Endometrial microvascular endothelial cells (primary cell): Measurements from ENCODE around the gene C3orf62. TPM values are rescaled to one million over a fixed set of nuclear protein-coding genes. Genes with fewer than 3 reads are reported as not detected.

Experiments used
- in situ Hi-C: cut with HindIII; loops from 2 replicates; pipeline ENCODE4 v1.10.0; 2017; ENCODE audit warnings: low sequenced_read_pairs, low pct_unique_long_range_greater_than_20kb; ENCODE audit errors: inconsistent ontology term
- total RNA-seq: library from RNA; depleted of rRNA; stranded (reverse); fragments of >200 nt; gene quantifications from one replicate; pipeline ENCODE4 v1.2.3, GENCODE V29; 2015; ENCODE audit errors: inconsistent ontology term

The C3orf62 gene
- 0.74 TPM for total RNA-seq

DNA sequence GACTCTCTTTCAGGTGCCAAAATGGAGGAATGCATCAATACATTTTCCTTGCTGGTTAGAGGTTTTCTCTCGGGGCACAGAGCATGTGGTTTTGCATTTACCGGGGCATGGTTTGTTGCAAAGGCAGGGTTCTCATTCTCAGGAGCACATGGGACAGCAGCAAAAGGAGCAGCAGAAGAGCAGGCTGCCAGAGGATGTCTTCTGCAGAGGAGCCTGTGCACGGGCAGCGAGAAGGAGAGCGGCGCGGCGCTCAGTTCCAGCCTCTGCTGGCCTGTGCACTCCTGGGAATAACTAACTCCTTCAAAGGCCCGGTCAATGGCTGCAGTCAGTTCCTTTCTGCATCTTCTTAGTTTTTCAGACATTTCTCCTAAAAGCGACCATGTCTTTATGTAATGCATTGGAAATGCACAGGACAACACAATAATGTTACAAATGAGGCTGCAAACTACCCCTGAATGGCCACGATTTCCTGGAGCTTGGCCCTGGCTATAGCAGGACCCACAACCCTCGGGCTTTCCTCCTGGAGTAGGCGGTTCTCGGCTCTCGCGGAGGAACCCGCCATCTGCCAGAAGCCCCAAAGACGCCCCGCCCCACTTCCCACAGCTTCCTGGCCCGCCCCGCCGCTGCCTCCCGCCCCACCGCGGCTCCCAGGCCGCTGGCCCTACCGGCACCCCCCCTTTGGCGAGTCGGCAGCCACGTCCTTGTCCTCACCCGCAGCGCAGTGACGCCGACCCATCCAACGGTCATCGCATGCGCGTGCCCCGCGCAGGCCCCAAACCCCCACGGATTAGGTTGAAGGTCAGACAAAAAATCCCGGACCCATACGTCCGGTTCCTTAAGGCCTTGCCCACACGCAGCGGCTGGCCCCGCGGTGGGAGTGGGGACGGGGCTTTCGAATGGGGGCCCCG is at the start of gene C3orf62:
Gene C3orf62 (minus strand): TSS at position 758 of the 908 bp plus-strand sequence. CDS start 360 bp downstream, at position 398.
- in situ Hi-C loops: no loop called here

- in situ Hi-C loops: no loop called here
Observed at GRCh38 chr3:49324768-49325167, 47.7 kb upstream of the C3orf62 start.

DNA sequence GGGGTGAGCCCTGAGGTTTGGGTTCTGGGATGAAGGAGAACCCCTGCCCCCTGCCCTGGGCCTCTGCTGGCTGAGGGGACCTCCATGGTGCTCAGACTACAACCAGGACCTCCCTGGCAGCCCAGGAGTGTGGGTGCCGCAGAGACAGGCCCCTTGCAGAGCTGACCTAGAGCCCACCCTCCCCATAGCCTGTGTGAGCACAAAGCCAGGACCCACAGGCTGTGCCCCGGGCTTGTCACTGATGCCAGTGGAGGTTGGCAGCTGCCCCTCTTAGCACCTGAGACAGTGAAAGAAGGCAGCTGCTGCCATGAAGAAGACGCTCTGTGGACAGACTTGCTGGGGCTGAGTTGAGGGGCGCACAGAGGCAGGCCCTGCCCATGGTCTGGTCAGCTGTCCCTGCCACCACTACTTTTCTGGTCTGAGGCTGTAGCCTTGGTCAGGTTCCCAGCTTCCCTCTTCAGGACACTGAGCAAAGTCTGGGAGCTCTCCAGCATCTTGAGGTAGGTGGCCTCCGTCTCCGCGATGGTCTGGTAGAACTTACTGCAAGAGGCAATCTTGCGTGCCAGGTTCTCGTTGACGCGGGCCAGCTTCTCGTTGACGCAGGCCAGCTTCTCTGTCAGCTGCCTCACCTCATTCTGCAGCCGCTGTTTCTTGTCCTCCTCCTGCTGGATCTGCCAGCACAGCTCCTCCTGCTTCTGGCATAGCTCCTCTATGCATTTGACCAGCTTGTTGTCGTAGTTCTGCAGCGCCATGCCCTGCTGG is 39.8 kb upstream of the C3orf62 start:
- in situ Hi-C loops: no loop called here

DNA sequence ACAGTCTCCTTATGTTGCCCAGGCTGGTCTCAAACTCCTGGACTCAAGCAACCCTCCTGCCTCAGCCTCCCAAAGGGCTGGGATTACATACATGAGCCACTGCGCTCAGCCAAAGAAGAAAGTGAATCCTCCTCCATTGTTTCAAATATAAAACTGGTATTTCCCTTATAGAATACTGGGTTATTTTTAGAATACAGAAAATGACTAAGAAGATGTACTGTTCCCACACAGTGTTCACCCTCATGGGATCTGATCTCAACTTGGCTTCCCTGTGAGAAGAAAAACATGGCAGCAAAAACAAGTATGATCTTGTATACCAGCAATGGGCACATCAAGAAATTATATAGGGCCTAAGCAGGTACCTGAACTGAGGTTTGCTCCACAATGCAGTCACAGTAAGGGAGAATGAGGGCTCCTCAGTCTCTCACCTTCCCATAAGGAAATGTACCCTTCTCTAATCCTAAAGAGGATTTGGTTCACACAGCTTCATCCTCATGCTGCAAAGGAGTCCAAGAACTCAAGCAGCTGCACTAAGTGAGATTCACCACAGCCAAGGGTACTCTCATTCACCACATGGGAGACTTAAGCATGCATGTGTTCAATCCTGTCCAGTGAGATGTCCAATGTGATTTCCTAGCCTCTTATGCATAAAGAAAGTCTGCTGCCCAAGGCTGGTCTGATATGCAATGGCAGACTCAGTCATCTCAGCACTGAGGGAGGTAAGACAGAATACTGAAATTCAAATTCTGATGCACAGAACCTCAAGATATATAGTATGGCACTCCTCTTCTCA is 37.1 kb upstream of the C3orf62 start:
- in situ Hi-C loops: no loop called here

DNA sequence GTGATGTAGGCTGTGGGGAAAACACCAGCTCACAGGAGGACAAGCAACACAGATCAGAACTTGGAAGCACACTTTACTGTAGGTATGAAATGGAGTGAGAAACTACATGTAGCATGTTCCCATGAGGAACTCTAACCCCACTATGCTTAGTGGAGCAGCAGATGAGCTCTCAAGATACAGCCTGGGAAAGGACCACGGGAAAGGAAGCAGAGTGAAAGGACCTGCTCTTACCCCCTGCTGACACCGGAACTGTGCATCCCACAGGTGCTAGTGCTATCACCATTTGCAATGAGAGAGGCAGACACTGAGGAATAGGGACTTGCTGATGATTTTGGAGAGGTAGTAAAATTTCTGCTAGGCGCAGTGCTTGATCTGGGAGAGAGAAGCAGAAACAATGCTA is 34.3 kb upstream of the C3orf62 start:
- in situ Hi-C loops: no loop called here

DNA sequence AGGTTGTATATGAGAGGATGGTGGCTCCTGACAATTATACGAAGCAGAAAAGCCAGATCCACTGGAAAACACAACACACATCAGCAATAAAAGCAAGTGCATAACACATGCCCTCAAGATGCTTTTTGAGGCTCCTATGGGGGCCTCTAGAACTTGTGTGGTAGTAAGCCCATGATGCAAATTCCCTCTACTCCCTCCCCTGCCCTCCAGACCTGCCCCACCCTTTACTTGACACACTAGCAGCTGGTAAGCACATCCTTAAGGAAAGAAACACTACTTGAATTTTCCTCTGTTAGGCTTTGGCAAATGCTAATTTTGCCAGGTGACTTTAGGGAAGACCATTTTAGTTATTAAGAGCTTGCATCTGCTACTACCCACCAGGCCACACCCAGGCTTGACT is 33.6 kb upstream of the C3orf62 start:
- in situ Hi-C loops: no loop called here

DNA sequence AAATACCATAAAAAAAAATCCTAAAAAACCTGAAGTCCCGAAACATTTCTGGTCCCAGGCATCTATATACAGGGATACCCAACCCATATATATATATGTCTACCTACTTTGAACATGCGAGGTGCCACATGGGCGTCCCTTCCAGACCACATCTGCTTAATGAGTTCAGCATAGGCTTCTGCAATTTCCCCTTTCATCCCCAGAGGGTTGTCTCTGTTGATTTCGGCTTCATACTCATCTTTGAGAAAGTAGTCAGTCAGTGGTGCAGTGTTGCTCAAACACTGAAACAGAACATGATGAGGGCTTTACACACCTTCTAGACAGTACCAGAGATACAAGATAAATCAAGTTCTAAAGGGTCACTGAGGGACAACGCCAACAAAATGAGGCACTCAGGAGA is 28.6 kb upstream of the C3orf62 start:
- in situ Hi-C loops: no loop called here

- in situ Hi-C loops: no loop called here
Observed at GRCh38 chr3:49302613-49303012, 25.6 kb upstream of the C3orf62 start.

- in situ Hi-C loops: no loop called here
Observed at GRCh38 chr3:49300595-49300994, 23.6 kb upstream of the C3orf62 start.

DNA sequence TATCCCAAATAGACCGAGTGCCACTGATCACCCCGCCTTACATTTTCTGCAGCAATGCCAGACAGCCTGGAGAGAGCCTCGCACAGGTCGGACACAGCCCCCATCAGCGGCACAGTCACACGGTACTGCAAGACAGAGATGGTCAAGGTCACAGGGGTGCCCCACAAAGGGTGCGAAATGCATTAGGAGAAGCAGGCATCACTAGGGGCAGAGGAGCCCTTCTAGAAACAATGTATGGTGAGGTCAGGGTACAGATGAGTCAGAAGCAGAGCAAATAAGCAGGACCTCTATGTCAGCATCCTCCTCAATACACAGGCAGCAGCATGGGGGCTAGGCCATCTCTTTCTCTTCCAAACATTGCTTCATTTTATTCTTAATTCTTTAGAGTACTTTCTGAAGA is 21.5 kb upstream of the C3orf62 start:
- in situ Hi-C loops: no loop called here

GRCh38 chr3:49296781-49297411 is 19.9 kb upstream of the C3orf62 start:
- in situ Hi-C loops: no loop called here

DNA sequence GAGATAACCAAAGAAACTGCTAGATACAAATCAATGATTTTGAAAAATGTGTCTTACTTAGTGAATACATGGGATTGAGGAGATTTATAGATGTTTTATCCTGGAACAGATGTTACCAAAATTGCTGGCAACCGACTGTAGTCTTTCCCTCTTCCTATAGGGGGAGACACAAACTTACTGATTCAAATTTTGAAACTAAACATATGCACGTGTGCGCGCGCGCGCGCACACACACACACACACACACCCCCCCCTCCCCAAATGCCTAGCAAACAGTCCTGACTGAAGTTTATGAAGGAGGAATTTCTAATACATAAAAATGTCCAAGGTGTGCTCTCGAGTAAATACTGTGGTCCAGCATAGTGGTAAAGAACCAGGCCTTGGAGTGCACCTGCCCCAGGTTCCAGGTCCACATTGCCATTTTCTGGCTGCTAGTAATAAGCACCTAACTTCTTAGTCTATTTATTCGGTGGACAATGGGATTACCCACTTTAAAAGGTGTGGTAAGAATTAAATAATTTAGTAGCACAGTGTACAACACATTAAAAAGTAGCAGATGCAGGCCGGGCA is 18.5 kb upstream of the C3orf62 start:
- in situ Hi-C loops: no loop called here

- in situ Hi-C loops: no loop called here
Observed at GRCh38 chr3:49294343-49294742, 17.3 kb upstream of the C3orf62 start.

DNA sequence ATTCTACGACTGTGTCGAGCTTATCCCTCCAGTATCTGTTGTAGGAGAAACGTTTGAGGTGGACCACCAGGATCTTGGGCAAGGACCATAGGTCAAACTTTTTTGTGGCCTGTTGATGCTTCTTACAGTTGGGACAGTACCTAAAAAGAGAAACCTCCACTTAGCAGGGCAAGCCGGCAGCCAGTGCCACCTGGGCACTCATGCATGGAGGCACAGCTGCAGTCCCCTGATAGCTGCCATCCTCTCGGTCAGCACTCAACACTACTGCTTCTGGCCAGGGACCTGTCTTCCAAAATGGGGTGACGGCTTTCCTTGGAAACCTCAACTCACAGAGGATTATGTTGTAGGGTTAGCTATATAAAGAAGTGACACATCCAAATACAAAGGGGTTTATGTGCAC is 7.0 kb upstream of the C3orf62 start:
- in situ Hi-C loops: no loop called here

DNA sequence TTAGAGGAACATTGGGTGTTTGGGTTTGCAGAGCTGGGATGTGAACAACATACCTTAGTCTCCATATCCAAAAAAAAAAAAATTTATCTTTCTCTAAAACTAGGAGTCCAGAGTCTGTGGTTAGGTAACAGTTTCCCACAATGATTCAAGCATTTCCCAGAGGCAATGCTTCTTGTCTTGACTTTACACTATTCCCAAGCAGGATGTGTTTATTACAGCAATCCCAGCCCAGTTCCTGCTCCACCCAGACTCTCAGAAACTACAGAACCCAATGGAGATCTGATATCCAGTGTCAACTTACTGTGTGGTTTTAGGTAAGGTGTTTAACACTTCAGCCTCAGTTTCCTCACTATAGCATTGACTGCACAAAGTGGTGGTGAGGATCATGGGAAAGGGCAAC is 2.3 kb upstream of the C3orf62 start:
- in situ Hi-C loops: no loop called here

DNA sequence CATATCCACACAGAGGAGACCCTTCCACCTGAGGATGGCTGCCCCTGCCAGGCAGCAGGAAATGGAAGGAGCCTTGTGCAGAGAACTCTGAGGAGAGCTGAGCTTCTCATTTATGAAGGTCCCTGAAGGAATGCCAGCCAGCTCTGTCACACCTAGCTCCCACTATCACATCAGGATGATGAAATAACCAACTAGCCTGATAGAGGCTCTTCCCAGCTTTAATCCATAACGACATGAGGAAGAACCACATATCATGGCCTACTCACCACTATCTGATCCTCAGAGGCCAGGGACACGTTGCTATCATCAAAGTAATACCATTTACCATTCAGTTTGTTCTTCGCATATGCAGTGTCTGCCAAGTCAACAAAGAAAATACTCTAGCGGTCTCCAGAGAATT is 1.5 kb upstream of the C3orf62 start:
- in situ Hi-C loops: no loop called here

- in situ Hi-C loops: no loop called here
Observed at GRCh38 chr3:49277383-49277775, 347 bp upstream of the C3orf62 start.

DNA sequence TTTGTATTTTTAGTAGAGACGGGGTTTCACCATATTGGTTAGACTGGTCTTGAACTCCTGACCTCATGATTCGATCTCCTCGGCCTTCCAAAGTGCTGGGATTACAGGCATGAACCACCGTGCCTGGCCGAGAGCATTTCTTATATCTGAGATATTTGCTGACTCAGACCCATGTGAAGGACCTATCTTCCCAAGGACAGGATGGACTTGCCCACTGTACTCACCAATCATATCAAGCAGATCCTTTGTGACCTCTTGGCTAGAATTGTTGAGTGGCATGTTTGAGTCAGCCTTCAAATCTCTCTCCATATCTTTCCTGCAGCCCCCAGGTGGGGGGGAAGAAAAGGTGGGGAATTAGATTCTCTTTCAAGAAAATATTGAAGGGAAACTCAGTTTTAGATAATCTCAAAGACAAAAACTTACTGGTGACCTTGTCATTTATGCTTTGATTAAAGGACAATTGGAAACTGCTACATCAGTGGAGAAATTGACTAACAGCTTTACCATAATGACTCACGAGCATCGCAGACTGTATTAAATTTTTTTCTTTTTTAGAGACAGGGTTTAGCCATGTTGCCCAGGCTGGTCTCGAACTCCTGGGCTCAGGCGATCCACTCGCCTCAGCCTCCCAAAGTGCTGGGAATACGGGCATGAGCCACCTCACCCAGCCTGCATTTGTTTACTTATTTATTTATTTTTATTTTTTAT is 3.1 kb downstream of the C3orf62 start:
- in situ Hi-C loops: no loop called here
